ENCODE measurements around the gene RNF215. TPM values are rescaled to one million over a fixed set of nuclear protein-coding genes. Genes with fewer than 3 reads are reported as not detected.

RNF215 gene
- total RNA-seq, 1 donor from 2014 or later, result 25.7 TPM

DNA sequence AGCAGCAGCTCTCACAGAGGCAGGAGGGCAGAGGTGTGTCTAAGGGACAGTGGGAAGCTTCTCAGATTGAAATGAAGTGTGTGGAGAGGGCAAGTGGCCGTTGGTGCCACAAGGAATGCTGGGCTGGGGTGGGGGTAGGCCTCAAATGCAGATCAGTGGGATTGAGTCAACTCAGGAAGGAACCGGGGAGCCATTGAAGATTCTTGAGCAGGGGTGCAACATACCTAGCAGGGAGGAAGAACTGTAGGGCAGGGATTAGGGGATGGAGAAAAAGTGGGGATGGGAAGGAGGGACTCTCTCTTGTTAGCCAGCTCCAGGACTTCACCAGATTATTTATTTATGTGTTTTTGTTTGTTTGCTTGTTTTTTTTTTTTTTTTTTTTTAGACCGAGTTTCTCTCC lies 6.7 kb upstream of the RNF215 start:
- no peak for DNase-seq

DNA sequence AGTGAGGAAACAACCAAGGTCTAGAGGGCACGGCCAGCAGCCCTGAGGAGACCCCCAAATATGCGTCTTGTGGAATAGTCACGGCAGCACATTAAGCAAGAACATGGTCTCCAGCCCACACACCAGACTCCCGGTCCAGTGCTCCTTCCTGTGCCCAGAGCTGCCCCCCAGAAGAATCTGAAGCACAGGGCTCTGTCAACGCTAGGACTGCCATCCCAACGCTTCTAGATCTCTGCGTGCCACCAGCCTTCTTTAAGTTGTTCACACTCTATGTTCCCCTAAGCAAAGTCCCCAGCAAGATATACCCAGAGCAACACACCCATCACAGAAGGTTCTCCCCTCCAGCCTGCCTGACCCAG lies 6.1 kb upstream of the RNF215 start:
- no peak for DNase-seq

DNA sequence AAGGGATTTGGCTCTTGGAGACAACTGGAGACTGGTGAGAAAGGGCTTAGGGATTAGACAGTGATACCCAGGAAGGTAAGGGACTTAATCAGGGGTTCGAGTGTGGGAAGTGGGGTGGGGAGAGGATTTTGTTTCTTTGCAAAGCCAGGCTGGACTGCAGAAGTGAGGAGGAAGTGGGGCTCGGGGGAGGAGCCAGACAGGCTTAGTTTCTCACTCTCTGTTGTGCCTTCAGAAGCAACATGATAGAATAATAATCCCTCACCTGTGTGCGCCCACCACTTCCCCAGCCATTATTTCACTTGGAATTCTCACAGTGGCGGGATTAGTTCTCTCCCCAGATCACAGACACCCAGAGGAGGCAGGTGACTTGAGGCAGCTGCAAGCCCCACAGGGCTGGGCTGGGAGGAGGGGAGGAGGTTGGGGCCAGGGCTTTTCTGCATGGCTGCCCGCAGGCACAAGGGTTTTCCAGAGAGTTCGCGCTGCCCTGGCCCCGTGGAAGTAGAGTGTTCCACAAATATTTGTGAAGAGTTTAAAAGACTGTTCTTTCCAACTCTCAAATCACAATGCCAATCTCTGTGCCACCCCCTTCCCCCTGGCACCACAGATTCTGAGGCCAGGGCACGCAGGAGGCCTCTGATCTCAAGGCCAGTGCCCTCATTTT lies 5.6 kb upstream of the RNF215 start:
- DNase-seq, result no peak

GRCh38 chr22:30390974-30391691 lies 3.9 kb upstream of the RNF215 start:
- DNase-seq, result peak; percentile 48

GRCh38 chr22:30386608-30386959 lies 627 bp downstream of the RNF215 start:
- DNase-seq, result no peak

DNA sequence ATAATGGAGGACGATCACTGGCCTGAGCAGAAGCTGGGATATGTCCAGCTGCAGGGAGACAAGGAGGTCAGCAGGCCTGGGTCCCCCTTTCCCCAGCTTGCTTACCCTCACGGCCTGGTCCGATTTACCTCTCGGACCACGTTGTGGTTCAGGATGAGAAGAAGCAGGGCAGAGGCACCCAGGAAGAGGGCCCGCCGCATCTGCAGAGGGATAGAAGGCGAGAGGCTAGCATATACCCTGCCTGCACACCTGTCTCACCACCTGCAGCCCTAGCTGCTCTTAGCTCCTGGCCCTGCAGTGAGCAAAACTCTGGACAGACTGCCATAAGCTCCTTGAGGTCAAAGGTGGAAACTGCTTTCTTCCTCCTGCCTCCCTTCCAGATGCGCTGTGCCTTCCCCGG lies 1.3 kb downstream of the RNF215 start:
- DNase-seq, result no peak

DNA sequence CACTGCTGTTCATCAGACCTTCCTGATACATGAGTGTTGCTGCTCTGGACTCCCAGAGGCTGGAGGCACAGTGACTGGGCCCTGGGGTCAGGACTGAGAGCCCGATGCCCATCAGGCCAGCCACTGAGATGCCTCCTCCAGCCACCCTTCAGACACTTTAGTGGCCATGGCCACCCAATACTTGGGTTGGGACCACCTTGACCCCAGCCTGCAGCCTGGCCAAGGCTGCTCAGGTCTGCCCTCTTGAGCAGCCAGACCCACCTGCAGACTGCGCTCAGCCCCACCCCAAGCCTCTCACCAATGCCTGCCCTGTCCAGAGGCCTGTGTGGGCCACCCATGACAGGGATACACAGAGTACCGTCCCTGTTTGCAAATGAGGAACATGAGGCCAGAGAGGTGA lies 4.2 kb downstream of the RNF215 start:
- DNase-seq, result no peak

- no peak for DNase-seq
Observed at GRCh38 chr22:30382340-30382739, 4.9 kb downstream of the RNF215 start.

DNA sequence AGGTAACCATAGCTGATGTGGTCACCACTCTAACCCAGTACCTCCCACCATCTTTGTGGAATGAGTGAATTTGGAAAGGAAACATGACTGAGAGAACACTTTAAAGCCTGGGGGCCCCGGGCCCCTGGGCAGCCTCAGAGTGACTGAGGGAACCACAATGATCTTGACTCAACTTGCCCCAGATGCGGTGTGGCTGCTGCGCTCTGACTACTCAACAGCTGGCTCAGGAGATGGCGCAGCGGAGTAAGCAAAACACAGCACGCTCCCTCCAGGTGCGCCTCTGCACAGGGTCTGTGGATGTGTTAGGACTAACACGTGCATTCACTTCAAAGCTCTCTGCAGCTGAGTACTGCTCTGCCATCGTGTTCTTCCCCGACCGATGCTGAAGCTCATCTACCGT lies 5.9 kb downstream of the RNF215 start:
- DNase-seq, result no peak

- DNase-seq, result no peak
Observed at GRCh38 chr22:30380011-30380410, 7.2 kb downstream of the RNF215 start.

- DNase-seq, result no peak
Observed at GRCh38 chr22:30375312-30375849, 11.8 kb downstream of the RNF215 start.

GRCh38 chr22:30373331-30374325 lies 13.6 kb downstream of the RNF215 start:
- no peak for DNase-seq

GRCh38 chr22:30372915-30373314 lies 14.3 kb downstream of the RNF215 start:
- DNase-seq, result no peak

DNA sequence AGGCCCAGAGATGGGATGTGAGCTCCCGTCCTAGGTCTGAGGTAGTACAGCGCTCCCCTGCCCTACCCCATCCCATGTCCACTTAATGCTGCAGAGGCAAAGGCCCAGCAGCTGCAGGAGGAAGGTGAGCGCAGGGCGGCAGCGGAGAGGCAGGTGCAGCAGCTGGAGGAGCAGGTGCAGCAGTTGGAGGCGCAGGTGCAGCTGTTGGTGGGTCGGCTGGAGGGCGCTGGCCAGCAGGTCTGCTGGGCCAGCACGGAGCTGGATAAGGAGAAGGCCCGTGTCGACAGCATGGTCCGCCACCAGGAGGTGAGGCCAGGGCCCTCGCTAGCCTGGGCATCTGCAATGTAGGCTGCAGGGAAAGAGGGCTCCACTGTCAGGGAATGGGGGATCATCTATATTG lies 15.2 kb downstream of the RNF215 start:
- no peak for DNase-seq

- no peak for DNase-seq
Observed at GRCh38 chr22:30371321-30371720, 15.9 kb downstream of the RNF215 start.

GRCh38 chr22:30370641-30371230 lies 16.5 kb downstream of the RNF215 start:
- no peak for DNase-seq

DNA sequence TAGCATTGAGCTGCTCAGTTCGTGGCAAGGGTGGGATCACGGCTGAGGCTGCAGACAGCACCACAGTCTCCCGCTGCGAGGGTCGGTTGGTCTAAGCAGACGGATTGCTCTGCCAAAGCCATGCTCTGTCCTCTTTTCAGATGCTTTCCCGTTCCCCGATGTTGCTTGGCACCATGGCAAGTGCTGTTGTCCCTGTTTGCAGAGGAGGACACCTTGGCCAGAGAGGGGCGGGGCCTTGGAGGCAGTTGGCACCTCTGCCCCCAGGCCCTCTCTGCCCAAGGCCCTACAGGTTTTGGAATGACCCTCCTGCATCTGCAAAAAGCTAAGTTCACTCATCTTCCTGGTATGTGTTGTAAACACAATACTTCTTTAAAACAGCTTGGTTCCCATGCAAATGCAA lies 18.8 kb downstream of the RNF215 start:
- no peak for DNase-seq

DNA sequence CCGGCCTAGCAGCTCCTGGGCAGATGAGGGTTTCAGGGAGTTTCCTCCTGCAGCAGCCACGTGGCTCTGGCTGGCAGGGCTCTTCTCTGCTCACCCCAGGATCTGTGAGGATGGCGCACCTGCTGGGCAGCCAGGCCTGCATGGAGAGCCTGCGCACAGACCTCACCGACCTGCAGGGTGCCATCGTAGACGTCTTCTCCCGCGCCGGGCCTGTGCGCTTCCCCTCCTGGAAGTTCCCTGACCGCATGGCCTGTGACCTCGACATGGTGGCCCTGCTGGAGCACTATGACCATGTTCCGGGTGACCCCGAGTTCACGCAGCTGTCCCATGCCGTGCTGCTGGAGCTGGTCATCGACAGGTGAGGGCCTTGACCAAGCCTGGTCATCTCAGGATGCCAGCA lies 21.3 kb downstream of the RNF215 start:
- DNase-seq, result no peak

DNA sequence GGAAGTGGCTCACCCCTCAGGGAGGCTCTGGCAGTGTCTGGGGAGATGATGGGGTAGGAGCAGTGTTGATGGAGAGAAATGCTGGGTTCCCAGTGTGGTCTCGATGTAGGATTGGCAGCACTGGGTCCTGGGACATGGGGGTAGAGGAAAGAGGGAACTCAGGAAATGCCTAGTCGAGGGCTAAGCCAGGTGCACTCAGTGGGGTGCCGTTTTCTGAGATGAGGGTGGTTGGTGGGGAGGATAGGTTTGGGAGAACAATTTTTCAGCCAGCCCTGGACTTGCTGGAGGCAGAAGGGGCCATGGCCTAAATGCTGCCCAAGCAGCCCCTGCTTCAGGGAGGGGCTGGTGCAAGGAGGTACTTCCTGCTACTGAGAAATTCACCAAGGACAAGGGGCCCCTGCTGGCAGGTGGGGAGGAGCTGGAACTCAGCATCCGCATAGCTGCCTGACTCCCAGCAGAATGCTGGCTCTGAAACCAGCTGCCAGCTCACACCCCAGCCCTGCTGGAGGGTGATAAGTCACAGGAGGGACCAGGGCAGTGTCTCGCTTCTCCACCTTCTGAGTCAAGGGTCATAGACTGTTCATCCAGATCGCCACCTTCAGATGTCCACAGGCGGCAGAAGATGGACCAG lies 24.4 kb downstream of the RNF215 start:
- no peak for DNase-seq

- no peak for DNase-seq
Observed at GRCh38 chr22:30361916-30362650, 25.1 kb downstream of the RNF215 start.

- no peak for DNase-seq
Observed at GRCh38 chr22:30358541-30358940, 28.7 kb downstream of the RNF215 start.
